LNCAP (cell line): ENCODE results near the gene SCP2.

Experiments
- CTCF ChIP-seq: fragments of 450-650 bp; IDR thresholded peaks from 2 replicates; pipeline ENCODE4 v1.5.1; 2017; ENCODE audit warnings: mild to moderate bottlenecking

The SCP2 gene

GRCh38 chr1:53063744-53064515 lies 136.9 kb downstream of the SCP2 start:
- no peak for TF ChIP-seq CTCF

DNA sequence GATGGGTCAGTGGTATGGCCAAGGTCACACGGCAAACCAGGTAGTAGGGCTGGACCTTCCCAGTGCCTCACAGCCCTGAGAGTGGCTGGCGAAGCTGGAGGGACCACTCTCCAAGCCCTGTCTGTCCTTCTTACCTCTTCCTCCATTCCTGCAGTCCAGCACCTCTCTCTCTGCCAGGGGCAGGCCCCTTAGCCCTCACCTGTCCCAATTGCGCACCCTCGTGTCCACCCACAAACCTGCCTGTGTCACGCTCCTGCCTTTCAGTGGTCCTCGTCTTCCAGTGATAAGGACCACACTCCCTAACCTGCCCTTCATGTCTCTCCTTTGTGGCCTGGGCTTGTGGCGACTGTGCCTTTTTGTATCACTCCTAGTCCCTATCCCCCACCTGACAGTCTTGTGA lies 138.3 kb downstream of the SCP2 start:
- no peak for TF ChIP-seq CTCF

GRCh38 chr1:53066488-53066887 lies 139.4 kb downstream of the SCP2 start:
- TF ChIP-seq CTCF: no peak

- no peak for TF ChIP-seq CTCF
Observed at GRCh38 chr1:53066891-53067738, 140.0 kb downstream of the SCP2 start.

DNA sequence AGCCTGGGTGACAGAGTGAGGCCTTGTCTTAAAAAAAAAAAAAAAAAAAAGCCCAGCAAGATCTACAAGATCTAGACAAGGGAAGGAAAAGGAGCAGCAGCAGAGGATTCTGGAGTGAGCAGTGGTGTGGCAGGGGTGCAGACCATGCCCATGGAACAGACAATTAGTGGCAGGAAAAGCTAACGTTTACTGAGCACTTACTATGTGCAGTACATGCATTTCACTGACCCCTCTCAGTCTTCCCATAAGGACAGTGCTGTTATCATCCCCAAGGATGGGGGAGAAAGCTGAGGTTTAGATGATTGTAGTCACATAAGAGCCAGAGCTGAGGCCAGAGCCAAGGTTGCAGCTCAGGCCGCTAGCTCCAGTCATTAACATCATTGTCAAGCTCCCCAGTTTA lies 140.8 kb downstream of the SCP2 start:
- no peak for TF ChIP-seq CTCF

GRCh38 chr1:53068314-53069099 lies 141.4 kb downstream of the SCP2 start:
- no peak for TF ChIP-seq CTCF

DNA sequence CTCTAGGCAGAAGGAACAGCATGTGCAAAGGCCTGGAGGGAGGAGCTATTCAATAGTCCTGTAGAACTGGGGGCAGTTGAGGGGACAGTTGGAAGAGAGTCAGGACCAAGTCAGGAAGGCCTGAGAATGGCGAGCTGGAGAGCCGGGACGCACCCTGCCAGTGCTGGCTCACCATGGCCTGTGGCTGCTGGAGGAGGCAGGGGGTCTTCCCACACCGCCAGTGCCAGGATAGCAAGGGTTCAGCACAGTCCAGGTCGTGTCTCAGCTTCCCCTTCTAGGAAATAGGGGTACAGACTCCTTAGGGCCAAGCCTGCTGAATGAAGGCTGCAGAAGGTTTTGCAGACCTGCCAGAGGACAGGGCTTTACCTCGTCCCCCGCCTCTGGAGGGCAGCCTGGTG lies 142.2 kb downstream of the SCP2 start:
- no peak for TF ChIP-seq CTCF
